Fibroblast of lung (primary cell): Measurements from ENCODE around the gene CABLES1. TPM values are rescaled to one million over a fixed set of nuclear protein-coding genes. Genes with fewer than 3 reads are reported as not detected.

Source experiments
- DNase-seq, 2 donors: peaks; one replicate each; pipeline versions ENCODE4 v3.0.0 to v3.0.0-alpha.2; 2010; ENCODE audit warnings: low read depth in 2 of 2
- H2AFZ ChIP-seq: 2 replicates; pipeline ENCODE4 v1.5.1; 2012; ENCODE audit warnings: low read length, control low read depth, inconsistent platforms
- H3K27ac ChIP-seq: 2 replicates; pipeline ENCODE4 v1.5.1; 2011; ENCODE audit warnings: low read length, control low read depth; ENCODE audit not compliant: insufficient read depth
- H3K27me3 ChIP-seq: 2 replicates; pipeline ENCODE4 v1.5.1; 2011; ENCODE audit warnings: mild to moderate bottlenecking, low read length; ENCODE audit not compliant: control insufficient read depth, insufficient read depth
- H3K36me3 ChIP-seq: 2 replicates; pipeline ENCODE4 v1.5.1; 2011; ENCODE audit warnings: low read length; ENCODE audit not compliant: control insufficient read depth, insufficient read depth
- H3K4me1 ChIP-seq: 2 replicates; pipeline ENCODE4 v1.5.1; 2011; ENCODE audit warnings: low read length; ENCODE audit not compliant: control insufficient read depth, insufficient read depth; ENCODE audit errors: extremely low read depth
- H3K4me2 ChIP-seq: 2 replicates; pipeline ENCODE4 v1.5.1; 2011; ENCODE audit warnings: low read length, control low read depth; ENCODE audit not compliant: insufficient read depth; ENCODE audit errors: extremely low read depth
- H3K4me3 ChIP-seq, 4 experiments: fragments of 200-600 bp in 1 of 4; sonication (generic) in 1 of 4; replicated peaks in 1 of 4; 2 replicates each; pipeline ENCODE4 v1.5.1; 2011 to 2016; ENCODE audit warnings: low read length in 4 of 4, low read depth in 3 of 4, mild to moderate bottlenecking in 3 of 4, control low read depth in 2 of 4, inconsistent platforms in 1 of 4, mixed read lengths in 1 of 4; ENCODE audit not compliant: insufficient read depth in 1 of 4; ENCODE audit errors: control extremely low read depth in 1 of 4
- H3K79me2 ChIP-seq: 2 replicates; pipeline ENCODE4 v1.5.1; 2012; ENCODE audit warnings: mild to moderate bottlenecking, low read length, inconsistent platforms; ENCODE audit not compliant: control insufficient read depth, insufficient read depth
- H3K9ac ChIP-seq: 2 replicates; pipeline ENCODE4 v1.5.1; 2011; ENCODE audit warnings: mild to moderate bottlenecking, low read length, control low read depth; ENCODE audit not compliant: insufficient read depth
- H3K9me3 ChIP-seq: 2 replicates; pipeline ENCODE4 v1.5.1; 2012; ENCODE audit warnings: low read depth, low read length; ENCODE audit not compliant: control insufficient read depth, insufficient read depth
- H4K20me1 ChIP-seq: 2 replicates; pipeline ENCODE4 v1.5.1; 2011; ENCODE audit warnings: low read length; ENCODE audit not compliant: control insufficient read depth, insufficient read depth; ENCODE audit errors: extremely low read depth
- CTCF ChIP-seq, 2 donors: IDR thresholded peaks in 1 of 2; conservative IDR thresholded peaks in 1 of 2; 1 replicate in 1 of 2; 2 replicates in 1 of 2; pipeline ENCODE4 v1.5.1; 2011 to 2012; ENCODE audit warnings: low read length in 2 of 2, control low read depth in 1 of 2, inconsistent platforms in 1 of 2, low read depth in 1 of 2, mild to moderate bottlenecking in 1 of 2
- EZH2 ChIP-seq: IDR thresholded peaks from 2 replicates; pipeline ENCODE4 v1.5.1; 2012; ENCODE audit warnings: low read length, control low read depth, mild to moderate bottlenecking; ENCODE audit errors: missing control alignments
- polyA plus RNA-seq, 2 donors: library from polyadenylated mRNA; depleted of rRNA in 1 of 2; stranded (reverse) in 1 of 2; unstranded in 1 of 2; fragments of >200 nt; gene quantifications; 2 replicates each; pipeline ENCODE4 v1.2.1, GENCODE V29; 2011 to 2012; ENCODE audit warnings: missing spikeins in 1 of 2
- total RNA-seq: library from RNA; depleted of rRNA; stranded (reverse); fragments of >200 nt; gene quantifications from 2 replicates; pipeline ENCODE4 v1.2.1, GENCODE V29; 2014

Gene CABLES1
- total and polyA plus RNA-seq, 2 donors (not counting 1 experiment from before 2014, with no cell fraction given), result 5.1 to 11.4 TPM

GRCh38 chr18:23178201-23178600, 42.9 kb downstream of the CABLES1 start:
- H3K4me1 ChIP-seq, result peaks cover 2% of the 10 kb centered on the region
- no peak overlapping the region for H3K27ac ChIP-seq
- H3K4me2 ChIP-seq, result no peak overlapping the region
- H3K36me3 ChIP-seq, result no peaks in the 10 kb centered on the region
- no peak overlapping the region for H3K9ac ChIP-seq
- H3K27me3 ChIP-seq, result no peaks in the 10 kb centered on the region
- TF ChIP-seq CTCF (conservative IDR thresholded peaks at IDR 0.05 in 1 of 2, IDR thresholded peaks at IDR 0.05 in 1 of 2; ENCODE audit: low read depth in 1 of 2, low read length in 2 of 2) (no peak), EZH2 (no peak)
- no peaks in the 10 kb centered on the region for H3K79me2 ChIP-seq
- H3K9me3 ChIP-seq, result no peaks in the 10 kb centered on the region
- H2AFZ ChIP-seq, result no peak overlapping the region
- no peaks in the 10 kb centered on the region for H4K20me1 ChIP-seq
- DNase-seq, result no peak
- no peak overlapping the region for H3K4me3 ChIP-seq

GRCh38 chr18:23178661-23179081, 43.4 kb downstream of the CABLES1 start:
- DNase-seq, result no peak
- Histone ChIP-seq H3K4me1 (peaks cover 2% of the 10 kb centered on the region), H3K36me3 (no peaks in the 10 kb centered on the region), H3K27ac (no peak overlapping the region), H3K9ac (no peak overlapping the region), H2AFZ (no peak overlapping the region), H3K27me3 (no peaks in the 10 kb centered on the region), H3K4me3 (no peak overlapping the region), H3K9me3 (no peaks in the 10 kb centered on the region), H4K20me1 (no peaks in the 10 kb centered on the region), H3K79me2 (no peaks in the 10 kb centered on the region), H3K4me2 (no peak overlapping the region)
- TF ChIP-seq EZH2 (no peak), CTCF (conservative IDR thresholded peaks at IDR 0.05 in 1 of 2, IDR thresholded peaks at IDR 0.05 in 1 of 2; ENCODE audit: low read depth in 1 of 2, low read length in 2 of 2) (no peak)

- no peaks in the 10 kb centered on the region for H3K36me3 ChIP-seq
- H3K4me2 ChIP-seq, result peak overlapping the region; percentile 44
- H3K9ac ChIP-seq, result no peak overlapping the region
These were observed 44.1 kb downstream of the CABLES1 start for GRCh38 chr18:23179416-23179815.

More at GRCh38 chr18:23179416-23179815, 44.1 kb downstream of the CABLES1 start:
- Histone ChIP-seq H4K20me1 (no peaks in the 10 kb centered on the region), H3K79me2 (no peaks in the 10 kb centered on the region), H3K4me3 (no peak overlapping the region), H3K9me3 (no peaks in the 10 kb centered on the region), H3K27ac (no peak overlapping the region), H2AFZ (no peak overlapping the region), H3K27me3 (no peaks in the 10 kb centered on the region), H3K4me1 (peaks cover 2% of the 10 kb centered on the region)
- TF ChIP-seq EZH2 (no peak), CTCF (conservative IDR thresholded peaks at IDR 0.05 in 1 of 2, IDR thresholded peaks at IDR 0.05 in 1 of 2; ENCODE audit: low read depth in 1 of 2, low read length in 2 of 2) (no peak)
- DNase-seq, result no peak
